HEK293 (cell line): ENCODE results near the gene C5orf15.
A peak's percentile ranks its signal among the peaks of the same experiment; 100 is the strongest.

Experiments
- CTCF ChIP-seq: fragments of 450-650 bp; formaldehyde crosslinking; IDR thresholded peaks from 2 replicates; pipeline ENCODE4 v1.5.1; 2016; ENCODE audit warnings: missing biosample characterization, missing genetic modification characterization
- GLIS2 ChIP-seq: fragments of 450-650 bp; formaldehyde crosslinking; IDR thresholded peaks from 2 replicates; pipeline ENCODE4 v1.5.1; 2016; ENCODE audit warnings: missing biosample characterization, missing genetic modification characterization
- PRDM1 ChIP-seq: fragments of 450-650 bp; formaldehyde crosslinking; IDR thresholded peaks from 2 replicates; pipeline ENCODE4; 2016; ENCODE audit warnings: missing biosample characterization, missing genetic modification characterization
- PRDM4 ChIP-seq: fragments of 450-650 bp; formaldehyde crosslinking; IDR thresholded peaks from 2 replicates; pipeline ENCODE4 v1.5.1; 2017; ENCODE audit warnings: missing biosample characterization, missing genetic modification characterization
- ZNF112 ChIP-seq: fragments of 450-650 bp; formaldehyde crosslinking; IDR thresholded peaks from 2 replicates; pipeline ENCODE4 v1.5.0; 2017; ENCODE audit warnings: missing biosample characterization, missing genetic modification characterization
- TF ChIP-seq, protein P1 (sequence below): fragments of 450-650 bp; formaldehyde crosslinking; IDR thresholded peaks from 2 replicates; pipeline ENCODE4 v1.5.1; 2016; ENCODE audit warnings: missing biosample characterization, missing genetic modification characterization, low read depth

- TF ChIP-seq PRDM1: peak; percentile 76
- no peak for TF ChIP-seq PRDM4 (tag by site-specific recombination)
- TF ChIP-seq CTCF (tag by site-specific recombination): no peak
- TF ChIP-seq, protein P1, sequence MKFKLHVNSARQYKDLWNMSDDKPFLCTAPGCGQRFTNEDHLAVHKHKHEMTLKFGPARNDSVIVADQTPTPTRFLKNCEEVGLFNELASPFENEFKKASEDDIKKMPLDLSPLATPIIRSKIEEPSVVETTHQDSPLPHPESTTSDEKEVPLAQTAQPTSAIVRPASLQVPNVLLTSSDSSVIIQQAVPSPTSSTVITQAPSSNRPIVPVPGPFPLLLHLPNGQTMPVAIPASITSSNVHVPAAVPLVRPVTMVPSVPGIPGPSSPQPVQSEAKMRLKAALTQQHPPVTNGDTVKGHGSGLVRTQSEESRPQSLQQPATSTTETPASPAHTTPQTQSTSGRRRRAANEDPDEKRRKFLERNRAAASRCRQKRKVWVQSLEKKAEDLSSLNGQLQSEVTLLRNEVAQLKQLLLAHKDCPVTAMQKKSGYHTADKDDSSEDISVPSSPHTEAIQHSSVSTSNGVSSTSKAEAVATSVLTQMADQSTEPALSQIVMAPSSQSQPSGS (tag by site-specific recombination): no peak
- no peak for TF ChIP-seq GLIS2
- no peak for TF ChIP-seq ZNF112 (tag by site-specific recombination)
Observed at GRCh38 chr5:133962131-133962530, 6.3 kb downstream of the C5orf15 start.
